NOMO-1 treated with DMSO at 0.1 percent for 48 hours (cell line): ENCODE results near the gene RNU1-4.
"Not testable (repeated sequence)": the region's sequence is repeated elsewhere in the genome, so short reads cannot be mapped to it uniquely, and the experiment has no call there.

Experiments
- DNase-seq: peaks from one replicate; lab custom pipeline; 2025; ENCODE audit not compliant: unreplicated experiment; lab: John Stamatoyannopoulos, UW

Gene RNU1-4

GRCh38 chr1:16764820-16765655 lies 24.7 kb downstream of the RNU1-4 start:
- DNase-seq, result not testable (repeated sequence)

- DNase-seq, result not testable (repeated sequence)
These were observed 25.7 kb downstream of the RNU1-4 start for GRCh38 chr1:16765731-16766605.

GRCh38 chr1:16766689-16767256 lies 26.5 kb downstream of the RNU1-4 start:
- DNase-seq, result not testable (repeated sequence)

- DNase-seq, result not testable (repeated sequence)
These were observed 29.9 kb downstream of the RNU1-4 start for GRCh38 chr1:16770139-16770759.

GRCh38 chr1:16770896-16771446 lies 30.7 kb downstream of the RNU1-4 start:
- not testable (repeated sequence) for DNase-seq

GRCh38 chr1:16772275-16773204 lies 32.2 kb downstream of the RNU1-4 start:
- not testable (repeated sequence) for DNase-seq

GRCh38 chr1:16773205-16773596 lies 32.9 kb downstream of the RNU1-4 start:
- DNase-seq, result not testable (repeated sequence)

- DNase-seq, result not testable (repeated sequence)
These were observed 33.4 kb downstream of the RNU1-4 start for GRCh38 chr1:16773723-16774122.

- not testable (repeated sequence) for DNase-seq
These were observed 34.5 kb downstream of the RNU1-4 start for GRCh38 chr1:16774773-16775172.

GRCh38 chr1:16775290-16775689 lies 35.0 kb downstream of the RNU1-4 start:
- not testable (repeated sequence) for DNase-seq

- not testable (repeated sequence) for DNase-seq
These were observed 35.9 kb downstream of the RNU1-4 start for GRCh38 chr1:16776248-16776647.

GRCh38 chr1:16776835-16777234 lies 36.5 kb downstream of the RNU1-4 start:
- DNase-seq, result not testable (repeated sequence)

- not testable (repeated sequence) for DNase-seq
These were observed 37.5 kb downstream of the RNU1-4 start for GRCh38 chr1:16777821-16778220.

GRCh38 chr1:16779525-16779924 lies 39.2 kb downstream of the RNU1-4 start:
- not testable (repeated sequence) for DNase-seq

- DNase-seq, result not testable (repeated sequence)
These were observed 40.7 kb downstream of the RNU1-4 start for GRCh38 chr1:16781033-16781432.

- DNase-seq, result peak; percentile 24
These were observed 41.3 kb downstream of the RNU1-4 start for GRCh38 chr1:16781625-16782024.

- DNase-seq, result not testable (repeated sequence)
These were observed 44.6 kb downstream of the RNU1-4 start for GRCh38 chr1:16784955-16785354.

- DNase-seq, result not testable (repeated sequence)
These were observed 46.0 kb downstream of the RNU1-4 start for GRCh38 chr1:16786362-16786761.

GRCh38 chr1:16787175-16787574 lies 46.9 kb downstream of the RNU1-4 start:
- DNase-seq, result not testable (repeated sequence)
